Measurements from ENCODE around the gene THAP11. TPM values are rescaled to one million over a fixed set of nuclear protein-coding genes. Genes with fewer than 3 reads are reported as not detected.

Gene THAP11
- polyA plus RNA-seq, 1 of the 3 experiments (the other 2 are of a cell fraction), result 34.8 TPM

GRCh38 chr16:67882374-67883145, 40.4 kb downstream of the THAP11 start:
- Histone ChIP-seq H3K36me3 (replicated peaks in 1 of 2; ENCODE audit: control insufficient read depth in 1 of 2, insufficient read depth in 2 of 2, low read length in 1 of 2) (peaks cover 19 to 74% of the 10 kb centered on the region in 2 experiments), H3F3A (replicated peaks; ENCODE audit: insufficient read depth) (peaks cover 14% of the 10 kb centered on the region), H2AFZ (ENCODE audit: low read depth) (no peak overlapping the region), H3K9me2 (no peaks in the 10 kb centered on the region), H3K9ac (no peak overlapping the region), H3K4me1 (ENCODE audit: control insufficient read depth in 1 of 2, insufficient read depth in 2 of 2, low read depth in 1 of 2, low read length in 1 of 2) (peaks cover 7 to 13% of the 10 kb centered on the region in 2 experiments; a peak in 2 of 4 replicates), H3K4me3 (ENCODE audit: low read depth in 2 of 2, low read length in 1 of 2) (no peak overlapping the region), H3K27ac (ENCODE audit: low read depth in 2 of 2, low read length in 1 of 2) (no peak overlapping the region), H3K27me3 (ENCODE audit: insufficient read depth) (no peaks in the 10 kb centered on the region), H4K20me1 (ENCODE audit: insufficient read depth) (peaks cover 12% of the 10 kb centered on the region), H3K79me2 (ENCODE audit: insufficient read depth) (no peaks in the 10 kb centered on the region), H3K9me3 (no peaks in the 10 kb centered on the region), H3K4me2 (no peak overlapping the region)
- DNase-seq, result no peak
- 93% methylated on average over 17 of the region's 18 CpGs for WGBS (ENCODE audit: low lambda C conversion rate)
- CTCF ChIA-PET, result interaction anchor here (0.8 to 22.4 kb wide), 12 partner anchors 8 to 67 kb away, joined by 3 to 564 read pairs (median 9); partner anchors contain the start of genes CTRL, EDC4, LCAT and PSKH1
- POLR2A ChIA-PET, result interaction anchor here (1.0 to 3.5 kb wide), 5 partner anchors 9 to 53 kb away, joined by 3 to 12 read pairs (median 5); partner anchors contain the start of genes EDC4 and PSKH1
- no peak for TF ChIP-seq SMC3 (IDR thresholded peaks at IDR 0.05; ENCODE audit: low read depth, low read length)

- H2AFZ ChIP-seq (ENCODE audit: low read depth), result no peak overlapping the region
- no peak for DNase-seq
- H3K27me3 ChIP-seq (ENCODE audit: insufficient read depth), result no peaks in the 10 kb centered on the region
- peaks cover 7 to 13% of the 10 kb centered on the region in 2 experiments; a peak in 2 of 4 replicates for H3K4me1 ChIP-seq (ENCODE audit: control insufficient read depth in 1 of 2, insufficient read depth in 2 of 2, low read depth in 1 of 2, low read length in 1 of 2)
- no peak overlapping the region for H3K4me2 ChIP-seq
- ChIA-PET POLR2A (interaction anchor here (1.0 to 3.5 kb wide), 6 partner anchors 10 to 52 kb away, joined by 3 to 12 read pairs (median 6); partner anchors contain the start of gene EDC4), CTCF (interaction anchor here (0.6 to 22.4 kb wide), 37 partner anchors 9 to 363 kb away, joined by 3 to 564 read pairs (median 5); partner anchors contain the start of genes CTRL, DDX28, DUS2 and EDC4)
- no peak overlapping the region for H3K9ac ChIP-seq
- TF ChIP-seq TAF1 (IDR thresholded peaks at IDR 0.05; ENCODE audit: borderline replicate concordance, low read depth, low read length), result no peak
- TF ChIP-seq MXI1 (IDR thresholded peaks at IDR 0.05; ENCODE audit: low read depth, low read length), result no peak
- no peak for TF ChIP-seq FOSL2 (IDR thresholded peaks at IDR 0.05; ENCODE audit: borderline replicate concordance, low read depth)
- TF ChIP-seq FOXM1 (IDR thresholded peaks at IDR 0.05; ENCODE audit: low read depth), result no peak
- no peak for TF ChIP-seq FOXJ3 (CRISPR knock-in tag; IDR thresholded peaks at IDR 0.05)
- no peak for TF ChIP-seq NRF1 (IDR thresholded peaks at IDR 0.05; ENCODE audit: low read depth, low read length)
- TF ChIP-seq GATA2 (CRISPR knock-in tag; IDR thresholded peaks at IDR 0.05), result no peak
- no peak for TF ChIP-seq RCOR1 (IDR thresholded peaks at IDR 0.05; ENCODE audit: low read length)
- TF ChIP-seq, protein P1, sequence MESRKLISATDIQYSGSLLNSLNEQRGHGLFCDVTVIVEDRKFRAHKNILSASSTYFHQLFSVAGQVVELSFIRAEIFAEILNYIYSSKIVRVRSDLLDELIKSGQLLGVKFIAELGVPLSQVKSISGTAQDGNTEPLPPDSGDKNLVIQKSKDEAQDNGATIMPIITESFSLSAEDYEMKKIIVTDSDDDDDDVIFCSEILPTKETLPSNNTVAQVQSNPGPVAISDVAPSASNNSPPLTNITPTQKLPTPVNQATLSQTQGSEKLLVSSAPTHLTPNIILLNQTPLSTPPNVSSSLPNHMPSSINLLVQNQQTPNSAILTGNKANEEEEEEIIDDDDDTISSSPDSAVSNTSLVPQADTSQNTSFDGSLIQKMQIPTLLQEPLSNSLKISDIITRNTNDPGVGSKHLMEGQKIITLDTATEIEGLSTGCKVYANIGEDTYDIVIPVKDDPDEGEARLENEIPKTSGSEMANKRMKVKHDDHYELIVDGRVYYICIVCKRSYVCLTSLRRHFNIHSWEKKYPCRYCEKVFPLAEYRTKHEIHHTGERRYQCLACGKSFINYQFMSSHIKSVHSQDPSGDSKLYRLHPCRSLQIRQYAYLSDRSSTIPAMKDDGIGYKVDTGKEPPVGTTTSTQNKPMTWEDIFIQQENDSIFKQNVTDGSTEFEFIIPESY (IDR thresholded peaks at IDR 0.05; ENCODE audit: borderline replicate concordance, low read depth), result no peak
- TF ChIP-seq RAD21 (IDR thresholded peaks at IDR 0.05; ENCODE audit: low read length), result no peak
- TF ChIP-seq, protein P2, sequence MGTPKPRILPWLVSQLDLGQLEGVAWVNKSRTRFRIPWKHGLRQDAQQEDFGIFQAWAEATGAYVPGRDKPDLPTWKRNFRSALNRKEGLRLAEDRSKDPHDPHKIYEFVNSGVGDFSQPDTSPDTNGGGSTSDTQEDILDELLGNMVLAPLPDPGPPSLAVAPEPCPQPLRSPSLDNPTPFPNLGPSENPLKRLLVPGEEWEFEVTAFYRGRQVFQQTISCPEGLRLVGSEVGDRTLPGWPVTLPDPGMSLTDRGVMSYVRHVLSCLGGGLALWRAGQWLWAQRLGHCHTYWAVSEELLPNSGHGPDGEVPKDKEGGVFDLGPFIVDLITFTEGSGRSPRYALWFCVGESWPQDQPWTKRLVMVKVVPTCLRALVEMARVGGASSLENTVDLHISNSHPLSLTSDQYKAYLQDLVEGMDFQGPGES (IDR thresholded peaks at IDR 0.05; ENCODE audit: low read depth, low read length), result no peak
- no peak for TF ChIP-seq USF1 (IDR thresholded peaks at IDR 0.05; ENCODE audit: borderline replicate concordance, low read depth)
- H4K20me1 ChIP-seq (ENCODE audit: insufficient read depth), result peaks cover 12% of the 10 kb centered on the region
- no peaks in the 10 kb centered on the region for H3K79me2 ChIP-seq (ENCODE audit: insufficient read depth)
- H3K9me3 ChIP-seq, result no peaks in the 10 kb centered on the region
- H3K36me3 ChIP-seq (replicated peaks in 1 of 2; ENCODE audit: control insufficient read depth in 1 of 2, insufficient read depth in 2 of 2, low read length in 1 of 2), result peaks cover 12 to 66% of the 10 kb centered on the region in 2 experiments
- H3K4me3 ChIP-seq (ENCODE audit: low read depth in 2 of 2, low read length in 1 of 2), result no peak overlapping the region
- H3F3A ChIP-seq (replicated peaks; ENCODE audit: insufficient read depth), result peaks cover 14% of the 10 kb centered on the region
- no peak overlapping the region for H3K27ac ChIP-seq (ENCODE audit: low read depth in 2 of 2, low read length in 1 of 2)
- H3K9me2 ChIP-seq, result no peaks in the 10 kb centered on the region
- WGBS (ENCODE audit: low lambda C conversion rate), result 57% methylated on average over 6 of the region's 6 CpGs
These were observed 41.2 kb downstream of the THAP11 start for GRCh38 chr16:67883146-67883871.
